ENCODE data around the gene PAM16.
"Not testable (repeated sequence)": the region's sequence is repeated elsewhere in the genome, so short reads cannot be mapped to it uniquely, and the experiment has no call there.

PAM16 gene

DNA sequence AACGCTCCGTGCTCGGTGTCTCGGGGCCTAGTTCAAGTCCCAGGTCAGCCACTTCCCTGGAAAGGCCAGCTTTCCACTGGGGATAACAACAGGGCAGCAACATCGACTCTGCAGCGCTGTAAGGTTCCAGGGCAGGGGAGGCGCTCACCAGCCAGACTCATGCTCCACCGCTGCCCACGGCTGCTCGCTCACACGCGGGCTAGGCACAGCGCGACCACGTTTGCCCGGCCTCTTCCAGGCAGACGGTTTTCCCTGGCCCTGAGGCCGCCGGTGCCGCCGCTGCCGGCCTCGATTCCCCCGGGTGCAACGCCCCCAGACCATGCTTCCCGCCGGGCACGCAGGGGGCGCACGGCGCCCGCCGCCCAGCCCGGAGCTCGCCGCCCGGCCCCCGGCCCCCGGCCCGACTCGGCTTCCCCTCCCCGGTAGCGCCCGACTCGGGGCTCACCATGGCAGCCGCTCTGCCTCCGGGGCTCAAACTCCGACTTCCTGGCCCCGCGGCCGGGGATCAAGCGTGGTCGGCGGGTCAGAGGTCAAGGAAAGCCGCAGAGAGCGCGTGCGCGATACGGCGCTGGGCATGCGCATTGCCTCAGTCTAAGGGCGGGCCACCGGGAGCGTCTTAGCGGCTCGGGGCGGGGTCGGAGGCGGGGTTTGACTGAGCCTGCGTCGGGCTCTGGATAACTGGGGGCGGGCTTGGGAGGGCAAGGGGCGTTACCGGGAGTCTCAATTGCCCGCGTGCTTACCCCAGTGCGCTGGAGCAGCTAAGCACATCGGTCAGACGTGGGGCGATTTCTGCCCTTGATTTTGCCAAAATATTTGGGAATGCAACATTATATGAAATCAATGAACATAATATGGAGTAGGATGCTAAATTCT lies at the start of gene PAM16:
TSS of gene PAM16 (minus strand) at position 535 of the 873 bp plus-strand sequence. CDS start at position 448, 87 bp downstream.
- peak; percentile 89 for DNase-seq

DNA sequence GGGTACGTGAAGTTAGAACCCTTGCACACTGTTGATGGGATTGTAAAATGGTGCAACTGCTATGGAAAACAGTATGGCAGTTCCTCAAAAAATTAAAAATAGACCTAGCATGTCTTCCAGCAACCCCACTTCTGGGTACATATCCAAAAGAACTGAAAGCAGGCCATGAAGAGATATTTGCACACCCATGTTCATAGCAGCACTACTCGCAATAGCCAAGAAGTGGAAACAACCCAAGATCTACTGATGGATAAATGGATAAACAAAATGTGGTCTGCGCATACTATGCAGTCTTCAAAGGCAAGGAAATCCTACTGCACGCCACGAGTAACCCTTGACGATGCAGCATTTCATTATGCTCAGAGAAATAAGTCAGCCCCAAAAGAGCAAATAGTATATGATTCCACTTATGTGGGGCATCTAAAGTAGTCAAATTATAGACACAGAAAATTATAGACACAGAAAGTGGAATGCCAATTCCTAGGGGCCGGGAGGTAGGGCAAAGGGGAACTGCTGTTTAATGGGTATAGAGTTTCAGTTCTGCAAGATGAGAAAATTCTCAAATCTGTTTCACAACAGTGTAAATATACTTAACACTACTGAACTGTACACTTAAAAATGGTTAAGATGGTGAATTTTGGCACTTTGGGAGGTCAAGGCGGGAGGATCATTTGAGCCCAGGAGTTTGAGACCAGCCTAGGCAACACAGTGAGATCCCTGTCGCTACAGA lies 48.0 kb upstream of the PAM16 start:
- DNase-seq = no peak

DNA sequence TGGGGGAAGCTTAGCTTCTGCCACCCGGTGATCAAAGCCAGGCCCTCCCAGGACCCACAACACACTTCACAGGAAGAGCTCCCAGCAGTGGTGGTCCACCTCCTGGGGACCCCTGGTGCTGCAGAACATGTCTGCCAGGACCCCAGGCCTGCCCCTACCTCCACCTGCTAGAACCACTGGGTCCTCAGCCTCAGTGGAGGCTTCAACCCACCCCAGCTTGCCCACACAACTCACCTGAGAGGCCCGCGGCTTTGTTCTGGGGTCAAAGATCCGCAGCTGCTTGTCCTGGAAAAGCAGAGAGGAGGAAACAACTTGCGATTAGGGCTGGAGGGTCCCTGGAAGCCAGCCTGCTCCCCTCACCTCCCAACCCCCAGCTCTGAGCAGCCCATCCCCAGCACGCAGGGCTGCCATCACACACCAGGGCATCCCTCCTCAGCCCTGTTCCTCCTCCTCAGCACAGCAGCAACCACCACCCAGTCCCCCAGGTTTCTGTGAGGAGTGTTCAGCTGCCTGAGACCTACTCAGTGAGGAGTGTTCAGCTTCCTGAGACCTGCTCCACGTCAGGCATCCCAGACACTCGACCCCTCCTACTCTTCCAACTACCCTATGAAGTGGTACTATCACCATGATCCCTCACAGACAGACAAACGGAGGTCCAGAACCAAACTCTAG lies 44.1 kb upstream of the PAM16 start:
- no peak for DNase-seq

GRCh38 chr16:4393850-4394249 lies 42.7 kb upstream of the PAM16 start:
- DNase-seq = not testable (repeated sequence)

GRCh38 chr16:4393240-4393600 lies 42.1 kb upstream of the PAM16 start:
- DNase-seq = no peak

DNA sequence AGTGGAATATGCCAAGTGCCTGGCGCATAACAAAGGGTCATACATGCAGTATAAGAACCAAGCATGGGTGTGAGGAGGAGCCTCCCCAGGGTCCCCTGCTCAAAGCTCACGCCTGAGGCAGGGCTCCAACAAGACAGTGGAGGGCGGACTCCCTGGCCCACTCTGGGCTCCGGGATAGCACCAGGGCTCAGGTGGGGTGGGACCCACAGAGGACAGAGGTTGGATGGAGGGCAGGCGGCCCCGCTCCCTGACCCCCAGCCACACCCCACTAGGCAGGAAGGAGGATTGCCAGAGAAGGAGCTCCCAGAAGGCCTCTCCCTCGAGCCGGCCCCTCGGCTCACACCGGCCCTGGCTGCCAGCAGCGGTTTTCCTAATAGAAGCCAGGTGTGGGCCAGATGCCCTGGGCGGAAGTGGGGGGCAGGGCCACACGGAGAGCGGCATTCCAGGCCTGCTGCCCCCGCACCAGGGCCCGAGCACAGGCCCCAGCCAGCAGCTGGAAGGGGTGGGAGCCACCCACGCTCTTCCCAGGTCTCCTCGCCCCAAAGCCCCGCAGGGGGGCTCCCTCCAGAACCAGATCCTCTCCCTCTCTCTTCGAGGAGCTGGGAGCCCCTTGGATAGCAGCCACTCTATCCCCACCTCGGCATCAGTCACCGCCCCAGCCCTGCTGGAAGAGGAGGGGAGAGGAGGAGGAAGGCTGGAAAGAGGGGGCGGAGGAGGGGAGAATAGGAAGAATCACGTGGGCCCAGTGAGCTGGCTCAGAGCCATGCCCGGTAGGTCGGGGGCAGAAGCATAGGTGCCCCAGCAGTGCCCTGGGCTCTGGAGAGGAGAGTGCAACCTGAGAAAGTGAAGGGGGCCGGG lies 41.5 kb upstream of the PAM16 start:
- peak; percentile 68 for DNase-seq

- DNase-seq = no peak
Observed at GRCh38 chr16:4391631-4392381, 40.7 kb upstream of the PAM16 start.

- no peak for DNase-seq
Observed at GRCh38 chr16:4390266-4391260, 39.4 kb upstream of the PAM16 start.

DNA sequence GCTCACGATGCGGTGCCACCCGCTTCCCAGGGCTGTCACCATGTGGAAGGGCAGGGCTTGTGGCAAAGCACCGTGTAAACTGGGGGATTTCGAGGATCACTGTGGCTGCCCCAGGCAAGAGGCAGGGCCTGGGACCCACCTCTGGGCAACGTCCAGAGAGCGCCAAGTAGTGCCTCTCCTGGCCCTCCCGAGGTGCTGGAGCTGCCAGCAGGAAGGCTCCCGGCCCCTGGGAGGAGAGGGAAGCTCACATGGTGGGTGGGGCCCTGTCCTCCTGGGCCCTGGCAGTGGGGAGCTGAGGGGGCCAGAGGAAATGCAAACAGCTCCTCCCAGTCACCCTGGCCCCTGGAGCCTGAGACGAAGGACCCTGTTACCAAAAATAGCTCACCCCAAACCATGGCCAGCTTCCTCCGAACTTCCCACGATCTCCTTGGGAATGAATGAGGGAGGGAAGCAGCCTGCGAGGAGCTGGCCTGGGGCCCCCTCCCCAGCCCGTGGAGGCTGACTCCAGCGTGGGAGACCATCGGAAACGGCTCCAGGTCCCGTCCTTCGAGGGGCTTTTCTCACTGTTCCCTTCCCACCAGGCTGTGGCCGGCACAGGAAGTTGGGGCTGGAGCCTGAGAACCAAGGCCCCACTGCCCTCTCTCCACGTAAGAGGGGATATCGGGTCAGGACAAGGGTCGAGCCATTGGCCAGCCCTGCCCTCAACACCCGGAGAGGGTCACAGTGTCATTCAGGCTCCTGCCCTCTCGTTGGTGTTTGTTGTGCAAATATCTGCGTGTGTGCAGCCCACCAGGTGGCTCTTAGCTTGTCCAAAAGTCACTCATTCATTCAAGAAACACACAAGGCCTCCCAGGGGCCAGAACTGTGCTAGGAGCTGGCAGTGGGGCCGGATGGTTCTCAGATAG lies 38.2 kb upstream of the PAM16 start:
- DNase-seq = no peak

- no peak for DNase-seq
Observed at GRCh38 chr16:4388271-4389021, 37.3 kb upstream of the PAM16 start.

DNA sequence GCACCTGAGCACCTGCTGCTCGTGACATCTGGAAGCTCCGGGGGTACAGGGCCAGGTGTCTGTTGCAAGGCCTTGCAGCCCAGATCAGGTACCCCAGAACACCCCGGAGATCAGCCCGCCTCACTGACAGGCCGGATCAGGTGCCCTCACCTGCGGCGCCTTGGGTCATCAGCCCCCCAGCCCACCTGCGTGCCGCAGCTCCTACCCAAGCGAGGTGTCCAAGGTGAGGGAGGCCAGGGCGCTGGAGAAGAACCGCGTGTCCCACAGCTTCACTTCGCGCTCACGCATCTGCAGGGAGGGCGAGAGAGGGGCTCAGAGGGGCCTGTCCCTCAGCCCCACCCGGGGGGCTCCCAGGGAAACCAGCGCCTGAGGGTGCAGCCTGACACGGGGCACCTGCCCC lies 36.7 kb upstream of the PAM16 start:
- DNase-seq = no peak

- no peak for DNase-seq
Observed at GRCh38 chr16:4386951-4387565, 35.9 kb upstream of the PAM16 start.

- no peak for DNase-seq
Observed at GRCh38 chr16:4386451-4386805, 35.3 kb upstream of the PAM16 start.

DNA sequence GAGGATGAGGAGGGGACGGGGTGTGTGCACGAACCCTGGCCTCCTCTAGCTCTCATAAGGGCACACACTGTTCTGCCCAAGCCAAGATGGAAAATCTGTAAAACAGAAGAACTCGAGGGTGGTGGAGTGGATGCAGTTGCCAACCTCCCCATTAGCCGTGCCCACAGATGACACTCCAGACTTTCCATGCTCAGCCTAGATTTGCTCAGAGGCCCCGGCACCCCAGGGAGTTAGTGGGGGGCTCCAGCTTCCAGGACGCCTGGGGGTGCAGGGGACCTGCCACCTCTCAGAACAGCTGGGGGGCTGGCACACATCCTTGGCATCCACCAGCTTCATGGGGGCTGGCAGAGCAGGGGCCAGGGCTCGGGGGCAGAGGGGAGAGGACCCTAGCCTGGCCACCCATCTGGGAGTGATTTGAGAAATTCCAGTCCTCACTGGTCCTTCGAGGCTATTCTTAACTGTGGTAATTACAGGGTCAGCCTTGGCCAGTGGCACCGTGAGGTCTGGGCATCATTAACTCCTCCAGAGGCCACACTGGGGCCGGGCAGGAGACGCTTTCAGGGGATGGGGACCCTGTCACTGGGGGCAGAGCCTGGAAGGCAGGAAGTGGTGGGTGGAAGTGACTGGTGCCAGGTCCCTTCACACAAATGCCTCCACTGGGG lies 34.8 kb upstream of the PAM16 start:
- DNase-seq = no peak

- no peak for DNase-seq
Observed at GRCh38 chr16:4385066-4385788, 34.1 kb upstream of the PAM16 start.

GRCh38 chr16:4384509-4384942 lies 33.4 kb upstream of the PAM16 start:
- DNase-seq = no peak

Data from NCI-H510A treated with DMSO at 0.1 percent for 48 hours (cell line).